WTC11 (cell line): ENCODE results near the gene BCAS2. TPM values are rescaled to one million over a fixed set of nuclear protein-coding genes. Genes with fewer than 3 reads are reported as not detected.

Experiments used
- ATAC-seq: fragments of 200-7000 bp; cut with Tn5 transposase; 2 replicates; pipeline ENCODE4 v1.10.0; 2021; ENCODE audit warnings: mild to moderate bottlenecking, moderate library complexity
- CTCF ChIA-PET: fragments of 300-600 bp; sonication (Branson Sonifier 250); formaldehyde crosslinking; loops from one replicate; lab custom pipeline; 2021; ENCODE audit warnings: antibody characterized with exemption; lab: Charles Lee
- POLR2A ChIA-PET: fragments of 350-600 bp; sonication (Branson Sonifier 250); formaldehyde crosslinking; loops from one replicate; lab custom pipeline; 2021; ENCODE audit warnings: antibody characterized with exemption; lab: Charles Lee
- DNase-seq: peaks from one replicate; pipeline ENCODE4 v3.0.0; 2021; ENCODE audit warnings: low spot score
- H3K27ac Mint-ChIP-seq: 2 replicates; pipeline ENCODE4 v1.8.0; 2021; ENCODE audit warnings: mixed read lengths
- H3K27me3 Mint-ChIP-seq: 2 replicates; pipeline ENCODE4 v1.8.0; 2021; ENCODE audit warnings: low read depth, mild to moderate bottlenecking, moderate library complexity, mixed read lengths
- H3K36me3 Mint-ChIP-seq: 2 replicates; pipeline ENCODE4 v1.8.0; 2021; ENCODE audit warnings: mixed read lengths
- H3K4me1 Mint-ChIP-seq: 2 replicates; pipeline ENCODE4 v1.8.0; 2022; ENCODE audit warnings: mixed read lengths
- H3K4me3 Mint-ChIP-seq: 2 replicates; pipeline ENCODE4 v1.8.0; 2021; ENCODE audit warnings: mild to moderate bottlenecking, moderate library complexity, mixed read lengths
- H3K9me3 Mint-ChIP-seq: 2 replicates; pipeline ENCODE4 v1.8.0; 2021; ENCODE audit warnings: mixed read lengths
- ARID4B ChIP-seq: sonication (generic); formaldehyde crosslinking; IDR thresholded peaks from 2 replicates; pipeline ENCODE4 v1.8.0; 2023; ENCODE audit warnings: missing genetic modification reagents, mild to moderate bottlenecking, borderline replicate concordance
- ATF1 ChIP-seq: sonication (generic); formaldehyde crosslinking; IDR thresholded peaks from 2 replicates; pipeline ENCODE4 v1.8.1; 2023; ENCODE audit warnings: mild to moderate bottlenecking, moderate library complexity, missing genetic modification reagents
- ATF3 ChIP-seq: sonication (generic); formaldehyde crosslinking; conservative IDR thresholded peaks from 2 replicates; pipeline ENCODE4 v1.8.1; 2022; ENCODE audit warnings: mild to moderate bottlenecking, missing genetic modification reagents
- FOXP4 ChIP-seq: sonication (generic); formaldehyde crosslinking; IDR thresholded peaks from 2 replicates; pipeline ENCODE4 v1.8.0; 2022; ENCODE audit warnings: mild to moderate bottlenecking, missing genetic modification reagents
- GRHL2 ChIP-seq: fragments of 250-450 bp; sonication (Bioruptor Pico); IDR thresholded peaks from 2 replicates; pipeline ENCODE4 v1.8.0; 2022; ENCODE audit warnings: mild to moderate bottlenecking, moderate library complexity; ENCODE audit not compliant: insufficient replicate concordance, severe bottlenecking
- IRF1 ChIP-seq: sonication (generic); formaldehyde crosslinking; IDR thresholded peaks from 2 replicates; pipeline ENCODE4 v1.8.0; 2023; ENCODE audit warnings: missing genetic modification reagents
- MAX ChIP-seq: sonication (generic); formaldehyde crosslinking; IDR thresholded peaks from 2 replicates; pipeline ENCODE4 v1.8.0; 2022; ENCODE audit warnings: mild to moderate bottlenecking, missing genetic modification reagents
- SMAD3 ChIP-seq: sonication (generic); formaldehyde crosslinking; IDR thresholded peaks from 2 replicates; pipeline ENCODE4 v1.8.0; 2022; ENCODE audit warnings: missing genetic modification reagents, mild to moderate bottlenecking, borderline replicate concordance
- SMAD4 ChIP-seq: sonication (generic); formaldehyde crosslinking; IDR thresholded peaks from 2 replicates; pipeline ENCODE4 v1.8.0; 2022; ENCODE audit warnings: mild to moderate bottlenecking, missing genetic modification reagents
- USF1 ChIP-seq: sonication (generic); formaldehyde crosslinking; IDR thresholded peaks from 2 replicates; pipeline ENCODE4 v1.8.0; 2022; ENCODE audit warnings: mild to moderate bottlenecking, missing genetic modification reagents
- USF2 ChIP-seq: sonication (generic); formaldehyde crosslinking; IDR thresholded peaks from 2 replicates; pipeline ENCODE4 v1.8.1; 2023; ENCODE audit warnings: mild to moderate bottlenecking, missing genetic modification reagents, moderate library complexity
- ZNF416 ChIP-seq: fragments of 250-450 bp; sonication (Bioruptor Pico); IDR thresholded peaks from 2 replicates; pipeline ENCODE4 v1.9.0; 2021; ENCODE audit warnings: mild to moderate bottlenecking, inconsistent platforms
- ZNF512 ChIP-seq: sonication (generic); formaldehyde crosslinking; IDR thresholded peaks from 2 replicates; pipeline ENCODE4 v1.8.1; 2022; ENCODE audit warnings: missing genetic modification reagents, borderline replicate concordance
- total RNA-seq: library from RNA; stranded (reverse); gene quantifications from 3 replicates; pipeline ENCODE4 v1.2.3, GENCODE V29; 2021

The BCAS2 gene
- total RNA-seq, 1 experiment from 2014 or later, result 39.0 TPM

GRCh38 chr1:114618606-114619005 is 37.2 kb upstream of the BCAS2 start:
- POLR2A ChIA-PET, result no interaction called here
- CTCF ChIA-PET, result no interaction called here
- no peak for ATAC-seq
- no peak for DNase-seq
- Mint-ChIP-seq H3K4me3 (no peak overlapping the region), H3K9me3 (peaks cover 6% of the 10 kb centered on the region; the same call in 1 of the 2 replicates), H3K36me3 (no peaks in the 10 kb centered on the region), H3K27ac (no peak overlapping the region), H3K27me3 (no peaks in the 10 kb centered on the region; the same call in 1 of the 2 replicates), H3K4me1 (no peaks in the 10 kb centered on the region)
- TF ChIP-seq MAX (CRISPR knock-in tag), result no peak
- no peak for TF ChIP-seq SMAD3
- TF ChIP-seq GRHL2 (CRISPR knock-in tag), result no peak
- TF ChIP-seq ZNF416 (CRISPR knock-in tag), result no peak
- no peak for TF ChIP-seq ARID4B (CRISPR knock-in tag)
- TF ChIP-seq IRF1 (CRISPR knock-in tag), result no peak
- TF ChIP-seq FOXP4 (CRISPR knock-in tag), result no peak
- TF ChIP-seq USF2 (CRISPR knock-in tag), result no peak
- no peak for TF ChIP-seq ATF1 (CRISPR knock-in tag)
- TF ChIP-seq USF1, result no peak

GRCh38 chr1:114610546-114611245 is 29.3 kb upstream of the BCAS2 start:
- Mint-ChIP-seq H3K27me3 (no peaks in the 10 kb centered on the region), H3K4me1 (no peaks in the 10 kb centered on the region), H3K27ac (no peak overlapping the region), H3K9me3 (peaks cover 6% of the 10 kb centered on the region; the same call in 1 of the 2 replicates), H3K4me3 (no peak overlapping the region), H3K36me3 (no peaks in the 10 kb centered on the region)
- ATAC-seq (no peak), DNase-seq (no peak)
- ChIA-PET CTCF (no interaction called here), POLR2A (interaction anchor here (0.7 kb wide), 1 partner anchor 36 kb away, joined by 3 read pairs; no protein-coding TSS in a partner anchor)
- TF ChIP-seq USF2 (CRISPR knock-in tag) (no peak), SMAD4 (CRISPR knock-in tag) (no peak), ZNF512 (CRISPR knock-in tag) (no peak), ATF3 (CRISPR knock-in tag) (no peak), MAX (CRISPR knock-in tag) (no peak)
